WTC11 (cell line): ENCODE data around the gene EIF3I. TPM values are rescaled to one million over a fixed set of nuclear protein-coding genes. Genes with fewer than 3 reads are reported as not detected.
"Not testable (repeated sequence)": the region's sequence is repeated elsewhere in the genome, so short reads cannot be mapped to it uniquely, and the experiment has no call there.

ENCODE experiments used
- ATAC-seq: fragments of 200-7000 bp; cut with Tn5 transposase; 2 replicates; pipeline ENCODE4 v1.10.0; 2021; ENCODE audit warnings: mild to moderate bottlenecking, moderate library complexity
- CTCF ChIA-PET: fragments of 300-600 bp; sonication (Branson Sonifier 250); formaldehyde crosslinking; loops from one replicate; lab custom pipeline; 2021; ENCODE audit warnings: antibody characterized with exemption; lab: Charles Lee
- POLR2A ChIA-PET: fragments of 350-600 bp; sonication (Branson Sonifier 250); formaldehyde crosslinking; loops from one replicate; lab custom pipeline; 2021; ENCODE audit warnings: antibody characterized with exemption; lab: Charles Lee
- DNase-seq: peaks from one replicate; pipeline ENCODE4 v3.0.0; 2021; ENCODE audit warnings: low spot score
- H3K27ac Mint-ChIP-seq: 2 replicates; pipeline ENCODE4 v1.8.0; 2021; ENCODE audit warnings: mixed read lengths
- H3K27me3 Mint-ChIP-seq: 2 replicates; pipeline ENCODE4 v1.8.0; 2021; ENCODE audit warnings: low read depth, mild to moderate bottlenecking, moderate library complexity, mixed read lengths
- H3K36me3 Mint-ChIP-seq: 2 replicates; pipeline ENCODE4 v1.8.0; 2021; ENCODE audit warnings: mixed read lengths
- H3K4me1 Mint-ChIP-seq: 2 replicates; pipeline ENCODE4 v1.8.0; 2022; ENCODE audit warnings: mixed read lengths
- H3K4me3 Mint-ChIP-seq: 2 replicates; pipeline ENCODE4 v1.8.0; 2021; ENCODE audit warnings: mild to moderate bottlenecking, moderate library complexity, mixed read lengths
- H3K9me3 Mint-ChIP-seq: 2 replicates; pipeline ENCODE4 v1.8.0; 2021; ENCODE audit warnings: mixed read lengths
- HMGA2 ChIP-seq: fragments of 250-450 bp; sonication (Bioruptor Pico); IDR thresholded peaks from 2 replicates; pipeline ENCODE4 v1.4.0; 2021; ENCODE audit warnings: mild to moderate bottlenecking, moderate library complexity
- MLX ChIP-seq: sonication (generic); formaldehyde crosslinking; IDR thresholded peaks from 2 replicates; pipeline ENCODE4 v1.8.1; 2023; ENCODE audit warnings: mild to moderate bottlenecking, missing genetic modification reagents, moderate library complexity
- NR2C2 ChIP-seq: sonication (generic); formaldehyde crosslinking; IDR thresholded peaks from 2 replicates; pipeline ENCODE4 v1.8.0; 2022; ENCODE audit warnings: mild to moderate bottlenecking, missing genetic modification reagents
- TP53 ChIP-seq: sonication (generic); formaldehyde crosslinking; IDR thresholded peaks from 2 replicates; pipeline ENCODE4 v1.8.1; 2023; ENCODE audit warnings: mild to moderate bottlenecking, missing genetic modification reagents
- ZNF121 ChIP-seq: sonication (generic); formaldehyde crosslinking; IDR thresholded peaks from 2 replicates; pipeline ENCODE4 v1.8.0; 2023; ENCODE audit warnings: missing genetic modification reagents
- ZNF219 ChIP-seq: sonication (generic); formaldehyde crosslinking; IDR thresholded peaks from 2 replicates; pipeline ENCODE4 v1.8.0; 2023; ENCODE audit warnings: missing genetic modification reagents, mild to moderate bottlenecking, borderline replicate concordance
- ZNF281 ChIP-seq: sonication (generic); formaldehyde crosslinking; IDR thresholded peaks from 2 replicates; pipeline ENCODE4 v1.8.0; 2023; ENCODE audit warnings: mild to moderate bottlenecking, missing genetic modification reagents
- total RNA-seq: library from RNA; stranded (reverse); gene quantifications from 3 replicates; pipeline ENCODE4 v1.2.3, GENCODE V29; 2021
- TF ChIP-seq, protein P1 (sequence below): sonication (generic); formaldehyde crosslinking; IDR thresholded peaks from 2 replicates; pipeline ENCODE4 v1.8.1; 2023; ENCODE audit warnings: mild to moderate bottlenecking, missing genetic modification reagents
- TF ChIP-seq, protein P2 (sequence below): fragments of 250-450 bp; sonication (Bioruptor Pico); IDR thresholded peaks from 2 replicates; pipeline ENCODE4 v1.9.0; 2021; ENCODE audit warnings: mild to moderate bottlenecking
- TF ChIP-seq, protein P3 (sequence below): sonication (generic); formaldehyde crosslinking; IDR thresholded peaks from 2 replicates; pipeline ENCODE4 v1.8.1; 2022; ENCODE audit warnings: missing genetic modification reagents, borderline replicate concordance

EIF3I gene
- total RNA-seq, 1 experiment from 2014 or later = 237 TPM

GRCh38 chr1:32263236-32263593, 41.0 kb downstream of the EIF3I start:
- H3K36me3 Mint-ChIP-seq, ATAC-seq, H3K27me3 Mint-ChIP-seq, DNase-seq, H3K4me3 Mint-ChIP-seq, H3K27ac Mint-ChIP-seq, H3K9me3 Mint-ChIP-seq: not testable (repeated sequence)
- CTCF ChIA-PET = interaction anchor here (1.0 to 1.4 kb wide), 2 partner anchors 15 to 53 kb away, joined by 3 to 8 read pairs; no protein-coding TSS in a partner anchor
- H3K4me1 Mint-ChIP-seq = peaks cover 13% of the 10 kb centered on the region; the same call in 1 of the 2 replicates
- POLR2A ChIA-PET = interaction anchor here (0.7 kb wide), 1 partner anchor 70 kb away, joined by 3 read pairs; no protein-coding TSS in a partner anchor
- TF ChIP-seq HMGA2 (CRISPR knock-in tag) = 0 out of 2 replicates have a peak, but pooled peaks have one; percentile 24

DNA sequence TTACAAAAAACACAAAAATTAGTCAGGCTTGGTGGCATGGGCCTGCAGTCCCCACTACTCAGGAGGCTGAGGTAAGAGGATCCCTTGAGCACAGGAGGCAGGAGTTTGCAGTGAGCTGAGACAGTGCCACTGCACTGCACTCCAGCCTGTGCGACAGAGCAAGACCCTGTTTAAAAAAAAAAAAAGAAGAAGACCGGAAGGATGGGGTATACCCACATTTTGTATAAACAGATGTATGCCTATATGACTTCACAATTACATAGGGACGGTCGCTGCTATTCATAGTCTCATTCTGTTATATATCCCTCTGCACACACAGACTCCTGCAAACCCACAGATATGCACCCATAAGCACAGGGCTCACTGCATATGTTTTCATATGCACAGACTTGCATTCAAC, 41.5 kb downstream of the EIF3I start:
- Mint-ChIP-seq H3K27ac (no peak overlapping the region), H3K9me3 (peaks cover 7% of the 10 kb centered on the region), H3K4me3 (no peak overlapping the region), H3K36me3 (no peaks in the 10 kb centered on the region), H3K27me3 (no peaks in the 10 kb centered on the region), H3K4me1 (peaks cover 13% of the 10 kb centered on the region; the same call in 1 of the 2 replicates)
- ChIA-PET POLR2A (interaction anchor here (0.7 kb wide), 1 partner anchor 71 kb away, joined by 3 read pairs; no protein-coding TSS in a partner anchor), CTCF (interaction anchor here (4.1 kb wide), 1 partner anchor 15 kb away, joined by 15 read pairs; no protein-coding TSS in a partner anchor)
- TF ChIP-seq TP53 (no peak), MLX (CRISPR knock-in tag) (no peak), ZNF281 (no peak)
- TF ChIP-seq, protein P1, sequence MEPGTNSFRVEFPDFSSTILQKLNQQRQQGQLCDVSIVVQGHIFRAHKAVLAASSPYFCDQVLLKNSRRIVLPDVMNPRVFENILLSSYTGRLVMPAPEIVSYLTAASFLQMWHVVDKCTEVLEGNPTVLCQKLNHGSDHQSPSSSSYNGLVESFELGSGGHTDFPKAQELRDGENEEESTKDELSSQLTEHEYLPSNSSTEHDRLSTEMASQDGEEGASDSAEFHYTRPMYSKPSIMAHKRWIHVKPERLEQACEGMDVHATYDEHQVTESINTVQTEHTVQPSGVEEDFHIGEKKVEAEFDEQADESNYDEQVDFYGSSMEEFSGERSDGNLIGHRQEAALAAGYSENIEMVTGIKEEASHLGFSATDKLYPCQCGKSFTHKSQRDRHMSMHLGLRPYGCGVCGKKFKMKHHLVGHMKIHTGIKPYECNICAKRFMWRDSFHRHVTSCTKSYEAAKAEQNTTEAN (CRISPR knock-in tag) = no peak
- TF ChIP-seq, protein P2, sequence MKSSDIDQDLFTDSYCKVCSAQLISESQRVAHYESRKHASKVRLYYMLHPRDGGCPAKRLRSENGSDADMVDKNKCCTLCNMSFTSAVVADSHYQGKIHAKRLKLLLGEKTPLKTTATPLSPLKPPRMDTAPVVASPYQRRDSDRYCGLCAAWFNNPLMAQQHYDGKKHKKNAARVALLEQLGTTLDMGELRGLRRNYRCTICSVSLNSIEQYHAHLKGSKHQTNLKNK = no peak
- ATAC-seq = no peak
- DNase-seq = no peak

GRCh38 chr1:32265846-32266245, 43.6 kb downstream of the EIF3I start:
- H3K27me3 Mint-ChIP-seq = no peaks in the 10 kb centered on the region
- H3K9me3 Mint-ChIP-seq = peaks cover 7% of the 10 kb centered on the region
- no peak overlapping the region for H3K27ac Mint-ChIP-seq
- H3K36me3 Mint-ChIP-seq = no peaks in the 10 kb centered on the region
- ChIA-PET CTCF (interaction anchor here (0.7 to 4.1 kb wide), 3 partner anchors 12 to 85 kb away, joined by 3 to 15 read pairs (median 3); no protein-coding TSS in a partner anchor), POLR2A (no interaction called here)
- DNase-seq (no peak), ATAC-seq (no peak)
- H3K4me1 Mint-ChIP-seq = peaks cover 13% of the 10 kb centered on the region; the same call in 1 of the 2 replicates
- no peak overlapping the region for H3K4me3 Mint-ChIP-seq
- TF ChIP-seq ZNF121 (CRISPR knock-in tag) = 0 out of 2 replicates have a peak, but pooled peaks have one; percentile 8
- no peak for TF ChIP-seq NR2C2 (CRISPR knock-in tag)
- no peak for TF ChIP-seq ZNF219 (CRISPR knock-in tag)

DNA sequence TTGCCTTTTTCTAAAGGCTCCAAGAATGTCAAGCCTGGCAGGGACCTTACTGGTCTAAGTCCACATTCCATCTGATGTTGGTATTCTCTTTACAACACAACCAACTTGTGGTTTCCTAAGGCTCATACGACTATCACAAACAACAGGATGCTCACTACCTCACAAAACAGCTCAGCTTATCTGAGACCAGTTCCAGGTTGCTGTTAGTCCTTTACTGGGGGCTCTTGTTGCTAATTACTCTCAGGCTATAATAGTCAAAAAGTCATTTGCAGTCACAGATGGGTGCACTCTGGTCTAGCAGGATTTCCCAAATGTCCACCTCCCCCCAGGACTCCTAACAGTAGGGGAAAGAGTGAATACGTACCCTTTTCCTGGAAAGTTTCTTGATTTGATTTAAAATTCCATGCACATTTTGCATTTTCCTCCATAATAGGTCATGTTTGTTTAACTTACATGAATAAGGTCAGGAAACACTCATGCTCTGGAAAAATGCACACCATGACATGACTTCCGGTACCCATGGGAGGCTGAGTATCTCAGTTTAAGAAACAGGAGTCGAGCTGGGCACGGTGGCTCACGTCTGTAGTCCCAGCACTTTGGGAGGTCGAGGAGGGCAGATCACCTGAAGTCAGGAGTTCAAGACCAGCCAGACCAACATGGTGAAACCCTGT, 44.8 kb downstream of the EIF3I start:
- peaks cover 7% of the 10 kb centered on the region for H3K9me3 Mint-ChIP-seq
- H3K27me3 Mint-ChIP-seq = no peaks in the 10 kb centered on the region
- ChIA-PET CTCF (interaction anchor here (0.6 to 4.1 kb wide), 2 partner anchors 19 to 254 kb away, joined by 3 to 15 read pairs; no protein-coding TSS in a partner anchor), POLR2A (interaction anchor here (0.6 kb wide), 1 partner anchor 26 kb away, joined by 4 read pairs; no protein-coding TSS in a partner anchor)
- no peak for DNase-seq
- H3K4me3 Mint-ChIP-seq = no peak overlapping the region
- no peaks in the 10 kb centered on the region for H3K36me3 Mint-ChIP-seq
- ATAC-seq = no peak
- TF ChIP-seq, protein P3, sequence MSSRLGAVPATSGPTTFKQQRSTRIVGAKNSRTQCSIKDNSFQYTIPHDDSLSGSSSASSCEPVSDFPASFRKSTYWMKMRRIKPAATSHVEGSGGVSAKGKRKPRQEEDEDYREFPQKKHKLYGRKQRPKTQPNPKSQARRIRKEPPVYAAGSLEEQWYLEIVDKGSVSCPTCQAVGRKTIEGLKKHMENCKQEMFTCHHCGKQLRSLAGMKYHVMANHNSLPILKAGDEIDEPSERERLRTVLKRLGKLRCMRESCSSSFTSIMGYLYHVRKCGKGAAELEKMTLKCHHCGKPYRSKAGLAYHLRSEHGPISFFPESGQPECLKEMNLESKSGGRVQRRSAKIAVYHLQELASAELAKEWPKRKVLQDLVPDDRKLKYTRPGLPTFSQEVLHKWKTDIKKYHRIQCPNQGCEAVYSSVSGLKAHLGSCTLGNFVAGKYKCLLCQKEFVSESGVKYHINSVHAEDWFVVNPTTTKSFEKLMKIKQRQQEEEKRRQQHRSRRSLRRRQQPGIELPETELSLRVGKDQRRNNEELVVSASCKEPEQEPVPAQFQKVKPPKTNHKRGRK (CRISPR knock-in tag) = no peak
- peaks cover 13% of the 10 kb centered on the region for H3K4me1 Mint-ChIP-seq
- peak overlapping the region; percentile 46; the same call in 1 of the 2 replicates for H3K27ac Mint-ChIP-seq
